ENCODE data around the gene LGALS13.
"Not testable (repeated sequence)": the region's sequence is repeated elsewhere in the genome, so short reads cannot be mapped to it uniquely, and the experiment has no call there.

LGALS13 gene

DNA sequence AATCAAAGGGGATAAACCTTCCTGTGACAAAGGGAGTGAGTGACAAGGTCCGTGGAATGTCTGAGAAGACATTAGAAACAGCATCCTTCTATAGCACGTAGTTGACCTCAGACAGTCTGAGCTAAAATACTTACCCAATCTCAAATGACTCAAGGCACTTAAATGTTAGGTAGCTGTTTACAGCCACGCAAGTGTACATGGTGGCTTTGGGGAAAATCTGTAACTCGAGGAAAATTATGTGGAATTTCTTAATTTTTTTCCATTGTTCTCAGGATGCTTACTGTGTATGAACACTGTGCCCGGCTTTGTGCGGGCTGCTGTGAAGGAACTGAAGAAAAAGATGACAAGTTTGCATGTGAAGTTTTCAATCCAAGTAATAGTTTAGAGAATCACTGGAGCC lies 5.2 kb downstream of the LGALS13 start:
- 72 to 74% methylated on average over 6 of the region's 6 CpGs for WGBS, 2 experiments
- Histone ChIP-seq H3K27ac (ENCODE audit: insufficient read depth, low read depth, low read length, poor library complexity, severe bottlenecking) (no peak overlapping the region), H3K36me3 (ENCODE audit: control insufficient read depth, insufficient read depth, low read length) (no peaks in the 10 kb centered on the region), H3K4me1 (ENCODE audit: control insufficient read depth, insufficient read depth, low read length) (no peaks in the 10 kb centered on the region), H3K9me3 (ENCODE audit: control insufficient read depth, low read length) (no peaks in the 10 kb centered on the region), H3K4me3 (ENCODE audit: insufficient read depth, low read depth, low read length) (no peak overlapping the region), H3K27me3 (ENCODE audit: control insufficient read depth, insufficient read depth, low read length, poor library complexity, severe bottlenecking) (no peaks in the 10 kb centered on the region)

DNA sequence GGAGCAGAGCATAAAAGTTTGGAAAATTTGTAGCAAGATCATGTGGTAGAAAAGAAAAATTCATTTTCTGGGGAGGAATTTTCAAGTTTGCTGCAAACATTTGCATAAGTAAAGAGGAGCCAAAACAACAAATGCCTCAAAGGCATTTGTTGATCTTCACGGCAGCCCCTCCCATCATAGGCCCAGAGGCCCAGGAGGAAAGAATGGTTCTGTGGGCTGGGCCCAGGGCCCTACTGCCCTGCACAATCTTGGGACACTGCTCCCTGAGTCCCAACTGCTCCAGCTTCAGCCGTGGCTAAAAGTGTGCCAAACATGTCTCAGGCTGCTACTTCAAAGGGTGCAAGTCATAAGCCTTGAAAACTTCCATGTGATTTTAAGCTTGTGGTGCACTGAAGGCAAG lies 11.3 kb downstream of the LGALS13 start:
- peaks cover 2% of the 10 kb centered on the region for H3K9me3 ChIP-seq (ENCODE audit: control insufficient read depth, low read length)
- no peaks in the 10 kb centered on the region for H3K4me1 ChIP-seq (ENCODE audit: control insufficient read depth, insufficient read depth, low read length)
- no peak overlapping the region for H3K27ac ChIP-seq (ENCODE audit: insufficient read depth, low read depth, low read length, poor library complexity, severe bottlenecking)
- 66 to 73% methylated on average over 2 of the region's 2 CpGs for WGBS, 2 experiments
- H3K36me3 ChIP-seq (ENCODE audit: control insufficient read depth, insufficient read depth, low read length), result no peaks in the 10 kb centered on the region
- peaks cover 5% of the 10 kb centered on the region for H3K27me3 ChIP-seq (ENCODE audit: control insufficient read depth, insufficient read depth, low read length, poor library complexity, severe bottlenecking)
- no peak overlapping the region for H3K4me3 ChIP-seq (ENCODE audit: insufficient read depth, low read depth, low read length)

DNA sequence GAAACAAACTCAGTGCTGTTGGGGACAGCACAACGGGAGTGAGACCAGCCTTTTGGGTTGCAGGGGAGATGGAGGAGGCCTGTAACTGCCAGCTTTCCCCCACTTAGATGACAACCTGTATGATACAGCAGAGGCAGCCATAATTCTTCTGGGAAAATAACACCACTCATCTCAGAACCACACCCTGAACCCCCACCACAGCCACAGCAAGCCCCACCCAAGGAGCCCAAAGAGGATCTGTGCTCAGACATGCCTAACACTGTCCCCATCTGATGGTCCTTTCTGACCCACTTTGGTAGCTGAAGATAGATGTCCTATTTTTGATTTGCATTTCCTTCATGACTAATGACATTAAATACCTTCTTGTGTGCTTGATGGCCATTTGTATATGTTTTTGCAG lies 15.4 kb downstream of the LGALS13 start:
- Histone ChIP-seq H3K36me3 (ENCODE audit: control insufficient read depth, insufficient read depth, low read length) (no peaks in the 10 kb centered on the region), H3K4me1 (ENCODE audit: control insufficient read depth, insufficient read depth, low read length) (no peaks in the 10 kb centered on the region), H3K4me3 (ENCODE audit: insufficient read depth, low read depth, low read length) (no peak overlapping the region), H3K27me3 (ENCODE audit: control insufficient read depth, insufficient read depth, low read length, poor library complexity, severe bottlenecking) (peaks cover 5% of the 10 kb centered on the region), H3K9me3 (ENCODE audit: control insufficient read depth, low read length) (peaks cover 2% of the 10 kb centered on the region), H3K27ac (ENCODE audit: insufficient read depth, low read depth, low read length, poor library complexity, severe bottlenecking) (no peak overlapping the region)
- 55 to 68% methylated on average over 1 of the region's 1 CpG for WGBS, 2 experiments

DNA sequence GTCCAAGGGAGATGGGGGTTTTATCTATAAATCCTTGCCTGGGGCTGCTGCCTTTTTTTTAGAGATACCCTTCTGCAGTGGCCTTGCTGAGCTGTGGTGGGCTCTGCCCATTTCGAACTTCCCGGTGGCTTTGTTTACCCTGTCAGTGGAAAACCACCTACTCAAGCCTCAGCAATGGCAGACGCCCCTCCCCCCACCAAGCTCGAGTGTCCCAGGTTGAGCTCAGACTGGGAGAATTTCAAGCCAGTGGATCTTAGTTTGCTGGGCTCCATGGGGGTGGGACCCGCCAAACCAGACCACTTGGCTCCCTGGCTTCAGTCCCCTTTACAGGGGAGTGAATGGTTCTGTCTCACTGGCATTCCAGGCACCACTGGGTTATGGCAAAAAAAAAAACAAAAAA lies 21.6 kb downstream of the LGALS13 start:
- WGBS, 2 experiments, result 32 to 33% methylated on average over 5 of the region's 5 CpGs
- H3K27ac ChIP-seq (ENCODE audit: insufficient read depth, low read depth, low read length, poor library complexity, severe bottlenecking), result no peak overlapping the region
- H3K4me1 ChIP-seq (ENCODE audit: control insufficient read depth, insufficient read depth, low read length), result peaks cover 5% of the 10 kb centered on the region
- H3K27me3 ChIP-seq (ENCODE audit: control insufficient read depth, insufficient read depth, low read length, poor library complexity, severe bottlenecking), result no peaks in the 10 kb centered on the region
- H3K4me3 ChIP-seq (ENCODE audit: insufficient read depth, low read depth, low read length), result no peak overlapping the region
- H3K36me3 ChIP-seq (ENCODE audit: control insufficient read depth, insufficient read depth, low read length), result no peaks in the 10 kb centered on the region
- no peaks in the 10 kb centered on the region for H3K9me3 ChIP-seq (ENCODE audit: control insufficient read depth, low read length)

- WGBS, 2 experiments, result 49 to 57% methylated on average over 2 of the region's 2 CpGs
- not testable (repeated sequence) for H3K36me3 ChIP-seq (ENCODE audit: control insufficient read depth, insufficient read depth, low read length); H3K9me3 ChIP-seq (ENCODE audit: control insufficient read depth, low read length); H3K4me3 ChIP-seq (ENCODE audit: insufficient read depth, low read depth, low read length); H3K4me1 ChIP-seq (ENCODE audit: control insufficient read depth, insufficient read depth, low read length); H3K27ac ChIP-seq (ENCODE audit: insufficient read depth, low read depth, low read length, poor library complexity, severe bottlenecking); H3K27me3 ChIP-seq (ENCODE audit: control insufficient read depth, insufficient read depth, low read length, poor library complexity, severe bottlenecking)
Measured at GRCh38 chr19:39627631-39628030, 25.3 kb downstream of the LGALS13 start.

DNA sequence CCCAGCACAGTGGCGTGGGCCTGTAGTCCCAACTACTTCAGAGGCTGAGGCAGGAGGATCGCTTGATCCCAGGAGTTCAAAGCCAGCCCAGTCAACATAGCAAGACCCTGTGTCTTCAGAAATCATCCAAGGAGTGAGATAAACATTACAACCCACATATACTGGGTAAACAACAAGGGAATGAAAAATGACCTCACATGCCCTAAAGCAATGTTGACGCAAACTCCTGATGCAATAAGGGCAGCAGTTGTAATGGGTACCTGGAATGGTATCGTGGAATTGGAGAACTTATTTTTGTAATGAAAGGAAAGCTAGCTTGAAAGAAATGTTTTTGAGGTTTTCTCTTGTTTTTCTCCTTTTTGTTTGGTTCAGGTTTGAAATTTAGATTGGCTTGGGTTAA lies 28.9 kb downstream of the LGALS13 start:
- Histone ChIP-seq H3K36me3 (ENCODE audit: control insufficient read depth, insufficient read depth, low read length) (no peaks in the 10 kb centered on the region), H3K27me3 (ENCODE audit: control insufficient read depth, insufficient read depth, low read length, poor library complexity, severe bottlenecking) (no peaks in the 10 kb centered on the region), H3K4me1 (ENCODE audit: control insufficient read depth, insufficient read depth, low read length) (no peaks in the 10 kb centered on the region), H3K27ac (ENCODE audit: insufficient read depth, low read depth, low read length, poor library complexity, severe bottlenecking) (no peak overlapping the region), H3K9me3 (ENCODE audit: control insufficient read depth, low read length) (no peaks in the 10 kb centered on the region), H3K4me3 (ENCODE audit: insufficient read depth, low read depth, low read length) (no peak overlapping the region)
- 85 to 90% methylated on average over 4 of the region's 4 CpGs for WGBS, 2 experiments

GRCh38 chr19:39631626-39632025 lies 29.3 kb downstream of the LGALS13 start:
- 63 to 75% methylated on average over 3 to 6 of the region's 6 CpGs for WGBS, 2 experiments
- Histone ChIP-seq H3K27me3 (ENCODE audit: control insufficient read depth, insufficient read depth, low read length, poor library complexity, severe bottlenecking) (no peaks in the 10 kb centered on the region), H3K4me1 (ENCODE audit: control insufficient read depth, insufficient read depth, low read length) (no peaks in the 10 kb centered on the region), H3K36me3 (ENCODE audit: control insufficient read depth, insufficient read depth, low read length) (no peaks in the 10 kb centered on the region), H3K27ac (ENCODE audit: insufficient read depth, low read depth, low read length, poor library complexity, severe bottlenecking) (no peak overlapping the region), H3K9me3 (ENCODE audit: control insufficient read depth, low read length) (no peaks in the 10 kb centered on the region), H3K4me3 (ENCODE audit: insufficient read depth, low read depth, low read length) (no peak overlapping the region)

GRCh38 chr19:39637891-39638290 lies 35.6 kb downstream of the LGALS13 start:
- H3K9me3 ChIP-seq (ENCODE audit: control insufficient read depth, low read length), result no peaks in the 10 kb centered on the region
- 64% methylated on average over 4 of the region's 4 CpGs for WGBS, 2 experiments
- no peak overlapping the region for H3K27ac ChIP-seq (ENCODE audit: insufficient read depth, low read depth, low read length, poor library complexity, severe bottlenecking)
- no peaks in the 10 kb centered on the region for H3K4me1 ChIP-seq (ENCODE audit: control insufficient read depth, insufficient read depth, low read length)
- no peaks in the 10 kb centered on the region for H3K36me3 ChIP-seq (ENCODE audit: control insufficient read depth, insufficient read depth, low read length)
- no peak overlapping the region for H3K4me3 ChIP-seq (ENCODE audit: insufficient read depth, low read depth, low read length)
- no peaks in the 10 kb centered on the region for H3K27me3 ChIP-seq (ENCODE audit: control insufficient read depth, insufficient read depth, low read length, poor library complexity, severe bottlenecking)

DNA sequence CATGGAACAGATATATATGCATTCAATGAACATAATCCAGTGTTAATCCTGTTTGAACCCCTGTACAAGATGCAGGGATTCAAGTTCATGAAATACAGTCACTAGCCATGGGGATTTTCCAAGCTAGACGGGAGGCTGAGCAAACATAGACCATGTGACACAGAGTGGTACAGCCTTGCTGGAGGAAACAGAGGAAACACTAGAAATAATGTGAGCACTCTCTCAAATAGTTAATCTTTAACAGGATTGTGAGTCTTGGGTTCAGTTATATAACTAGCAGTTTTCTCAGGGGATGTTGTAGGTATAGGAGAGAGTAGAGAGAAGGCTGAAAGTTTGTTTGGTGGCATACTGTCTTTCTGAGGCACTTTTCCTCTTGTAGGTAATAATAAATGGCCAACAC lies 39.4 kb downstream of the LGALS13 start:
- 37 to 48% methylated on average over 1 of the region's 1 CpG for WGBS, 2 experiments
- Histone ChIP-seq H3K9me3 (ENCODE audit: control insufficient read depth, low read length) (no peaks in the 10 kb centered on the region), H3K36me3 (ENCODE audit: control insufficient read depth, insufficient read depth, low read length) (no peaks in the 10 kb centered on the region), H3K27me3 (ENCODE audit: control insufficient read depth, insufficient read depth, low read length, poor library complexity, severe bottlenecking) (no peaks in the 10 kb centered on the region), H3K4me3 (ENCODE audit: insufficient read depth, low read depth, low read length) (no peak overlapping the region), H3K27ac (ENCODE audit: insufficient read depth, low read depth, low read length, poor library complexity, severe bottlenecking) (no peak overlapping the region), H3K4me1 (ENCODE audit: control insufficient read depth, insufficient read depth, low read length) (no peaks in the 10 kb centered on the region)

DNA sequence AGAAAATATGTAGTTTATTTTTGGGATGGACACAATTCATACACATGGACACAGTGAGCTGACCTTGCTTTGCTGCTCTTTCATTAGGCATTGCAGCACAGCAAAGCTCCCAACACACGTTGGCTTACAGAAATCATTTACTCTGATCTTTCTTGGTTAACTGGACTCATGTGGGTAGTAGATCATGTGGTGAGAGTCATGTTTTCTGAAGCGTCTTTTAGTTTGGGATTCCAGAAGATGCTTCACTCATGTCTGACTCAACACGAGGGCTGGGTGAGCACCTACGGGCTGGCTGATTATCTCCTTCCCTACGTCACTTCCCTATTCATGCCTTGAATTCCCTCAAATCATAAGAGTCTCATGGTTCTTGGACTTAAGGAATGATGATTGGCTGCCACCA lies 41.3 kb downstream of the LGALS13 start:
- Histone ChIP-seq H3K27ac (ENCODE audit: insufficient read depth, low read depth, low read length, poor library complexity, severe bottlenecking) (no peak overlapping the region), H3K4me3 (ENCODE audit: insufficient read depth, low read depth, low read length) (no peak overlapping the region), H3K4me1 (ENCODE audit: control insufficient read depth, insufficient read depth, low read length) (no peaks in the 10 kb centered on the region), H3K27me3 (ENCODE audit: control insufficient read depth, insufficient read depth, low read length, poor library complexity, severe bottlenecking) (no peaks in the 10 kb centered on the region), H3K9me3 (ENCODE audit: control insufficient read depth, low read length) (no peaks in the 10 kb centered on the region), H3K36me3 (ENCODE audit: control insufficient read depth, insufficient read depth, low read length) (no peaks in the 10 kb centered on the region)
- WGBS, 2 experiments, result 66 to 67% methylated on average over 5 of the region's 5 CpGs

- Histone ChIP-seq H3K27me3 (ENCODE audit: control insufficient read depth, insufficient read depth, low read length, poor library complexity, severe bottlenecking) (no peaks in the 10 kb centered on the region), H3K27ac (ENCODE audit: insufficient read depth, low read depth, low read length, poor library complexity, severe bottlenecking) (no peak overlapping the region), H3K36me3 (ENCODE audit: control insufficient read depth, insufficient read depth, low read length) (no peaks in the 10 kb centered on the region), H3K9me3 (ENCODE audit: control insufficient read depth, low read length) (no peaks in the 10 kb centered on the region), H3K4me1 (ENCODE audit: control insufficient read depth, insufficient read depth, low read length) (no peaks in the 10 kb centered on the region), H3K4me3 (ENCODE audit: insufficient read depth, low read depth, low read length) (no peak overlapping the region)
- WGBS, 2 experiments, result 30 to 37% methylated on average over 6 of the region's 6 CpGs
Measured at GRCh38 chr19:39645800-39646411, 43.6 kb downstream of the LGALS13 start.
